Hematopoietic multipotent progenitor cell treated with erythropoietin and hydrocortisone succinate and interleukin-3 and kit ligand, for 8 days (in vitro differentiated cells): ENCODE results near the gene OLFML1.
A peak's percentile ranks its signal among the peaks of the same experiment; 100 is the strongest.

Experiments
- DNase-seq: peaks from one replicate; pipeline ENCODE4 v3.0.0-alpha.2; 2015

The OLFML1 gene

GRCh38 chr11:7484131-7484530 is 1.2 kb upstream of the OLFML1 start:
- DNase-seq = no peak

DNA sequence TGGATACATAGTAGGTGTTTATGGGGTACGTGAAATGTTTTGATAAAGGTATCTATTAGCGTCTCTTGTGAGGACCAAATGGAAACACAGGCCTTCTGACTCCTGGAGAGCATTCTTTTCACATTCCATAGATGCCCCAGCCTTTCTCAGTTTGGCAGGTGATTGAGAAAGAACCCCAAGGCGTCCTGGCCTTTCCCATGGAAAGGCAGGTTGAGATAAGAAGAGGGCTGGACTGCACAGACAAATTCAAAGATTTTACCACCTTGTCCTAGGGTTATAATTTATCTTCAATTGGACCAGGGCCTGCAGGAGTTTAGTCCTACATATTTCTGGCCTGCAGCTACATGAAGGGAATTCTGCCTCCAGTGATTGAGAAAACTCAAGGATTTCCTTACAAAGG is 661 bp upstream of the OLFML1 start:
- DNase-seq = no peak

GRCh38 chr11:7486098-7486780 is 933 bp downstream of the OLFML1 start:
- DNase-seq = no peak

DNA sequence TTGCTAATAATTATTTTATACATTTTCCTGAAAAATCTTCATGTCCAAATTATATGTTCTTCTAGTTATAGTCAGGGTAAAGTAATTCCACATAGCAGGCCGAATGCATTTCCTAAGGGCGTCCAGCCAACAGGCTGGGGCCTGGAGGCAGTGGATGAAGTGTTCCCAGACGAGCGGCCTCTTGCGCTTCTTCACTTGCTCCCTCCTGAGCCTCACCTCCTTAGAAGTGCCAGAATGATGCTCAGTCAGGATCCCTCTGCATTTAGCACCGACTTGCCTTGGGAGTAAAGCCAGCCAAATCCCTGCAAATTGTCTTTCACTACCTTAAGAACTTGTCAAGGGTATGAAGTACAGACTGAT is 1.5 kb downstream of the OLFML1 start:
- no peak for DNase-seq

GRCh38 chr11:7487360-7487759 is 2.1 kb downstream of the OLFML1 start:
- no peak for DNase-seq

DNA sequence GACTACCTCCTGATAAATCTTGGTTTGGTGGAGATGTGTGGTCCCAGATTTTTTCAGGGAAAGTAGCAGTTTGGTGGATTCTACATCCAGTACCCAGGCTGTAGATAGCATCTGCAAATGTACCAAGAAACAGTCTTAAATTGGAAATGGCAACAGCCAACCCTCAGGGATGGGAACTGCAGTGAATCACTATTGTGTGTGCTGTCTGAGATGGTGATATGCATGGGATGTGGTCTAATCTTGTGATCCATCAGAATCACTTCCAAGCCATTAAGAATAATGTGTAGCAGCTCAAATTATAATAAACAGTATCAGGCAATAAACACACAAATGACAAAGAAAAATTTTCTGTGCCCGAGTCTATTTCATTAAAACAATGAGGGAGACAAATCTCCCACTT is 3.4 kb downstream of the OLFML1 start:
- DNase-seq = no peak

GRCh38 chr11:7489376-7489775 is 4.1 kb downstream of the OLFML1 start:
- DNase-seq = no peak

DNA sequence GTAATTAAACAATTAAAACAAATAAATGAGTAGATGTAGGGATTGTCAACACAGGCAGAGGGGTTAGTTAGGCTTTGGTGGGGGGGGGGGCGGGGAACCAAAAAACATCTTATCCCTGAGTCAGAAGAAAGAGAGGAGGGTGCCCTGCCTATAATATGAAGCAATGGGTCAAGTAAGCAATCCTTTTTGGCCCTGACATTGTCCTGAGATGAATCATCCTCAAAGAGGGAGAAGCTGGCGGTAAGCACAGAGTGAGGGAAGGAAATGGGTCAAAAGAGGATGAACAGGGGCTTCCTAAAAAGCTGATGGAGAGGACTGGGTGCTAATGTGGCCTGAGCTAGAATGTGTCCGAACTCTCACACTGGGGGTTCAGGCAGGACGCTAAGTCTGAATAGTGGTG is 4.7 kb downstream of the OLFML1 start:
- no peak for DNase-seq

- DNase-seq = no peak
Observed at GRCh38 chr11:7490535-7490934, 5.2 kb downstream of the OLFML1 start.

- no peak for DNase-seq
Observed at GRCh38 chr11:7492253-7492652, 6.9 kb downstream of the OLFML1 start.

GRCh38 chr11:7493670-7494069 is 8.4 kb downstream of the OLFML1 start:
- DNase-seq = peak; percentile 9

- DNase-seq = peak; percentile 82
Observed at GRCh38 chr11:7494086-7494745, 8.9 kb downstream of the OLFML1 start.

GRCh38 chr11:7495882-7496551 is 10.7 kb downstream of the OLFML1 start:
- DNase-seq = peak; percentile 80

GRCh38 chr11:7498193-7498592 is 12.9 kb downstream of the OLFML1 start:
- no peak for DNase-seq

- no peak for DNase-seq
Observed at GRCh38 chr11:7499081-7499480, 13.8 kb downstream of the OLFML1 start.

- DNase-seq = no peak
Observed at GRCh38 chr11:7500251-7500650, 14.9 kb downstream of the OLFML1 start.

- no peak for DNase-seq
Observed at GRCh38 chr11:7501251-7501650, 15.9 kb downstream of the OLFML1 start.

DNA sequence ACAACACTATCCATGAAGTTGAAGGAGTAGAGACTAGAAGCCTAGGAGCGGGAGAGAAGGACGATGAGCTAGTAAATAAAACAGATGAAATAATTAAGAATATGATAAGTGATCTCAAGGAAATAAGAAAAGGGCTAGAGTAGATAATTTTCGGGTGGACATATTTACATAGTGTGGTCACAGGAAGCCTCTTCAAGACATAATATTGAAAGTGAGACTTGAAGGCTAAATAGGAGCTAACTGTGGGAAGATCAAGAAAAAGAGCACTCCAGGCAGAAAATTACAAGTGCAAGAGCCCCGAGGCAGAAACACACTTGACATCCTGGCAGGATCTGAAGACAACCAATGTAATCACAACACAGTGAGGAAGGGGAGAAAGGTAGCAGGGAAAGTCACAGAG is 16.6 kb downstream of the OLFML1 start:
- no peak for DNase-seq

DNA sequence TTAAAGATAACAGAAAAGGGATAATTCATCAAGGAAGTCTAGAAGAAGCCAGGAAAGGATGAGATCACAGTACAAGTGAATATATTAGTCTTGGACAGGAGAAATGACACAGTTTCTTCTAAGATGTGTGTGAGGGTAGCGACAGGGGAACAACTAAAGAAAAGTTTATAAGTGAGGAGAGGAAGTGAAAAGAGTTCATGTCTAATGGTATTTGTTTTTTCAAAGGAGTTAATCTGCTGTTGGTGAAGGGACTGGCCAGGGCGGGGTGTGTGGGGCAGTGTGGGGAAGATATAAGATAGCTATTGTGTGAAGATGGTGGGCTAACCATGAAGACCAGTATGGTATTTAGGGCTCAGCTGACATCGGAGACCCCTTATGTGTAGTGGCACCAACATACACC is 20.9 kb downstream of the OLFML1 start:
- DNase-seq = no peak

GRCh38 chr11:7508087-7508486 is 22.8 kb downstream of the OLFML1 start:
- no peak for DNase-seq

- DNase-seq = no peak
Observed at GRCh38 chr11:7509966-7510365, 24.7 kb downstream of the OLFML1 start.

GRCh38 chr11:7511401-7511800 is 26.1 kb downstream of the OLFML1 start:
- DNase-seq = peak; percentile 18

DNA sequence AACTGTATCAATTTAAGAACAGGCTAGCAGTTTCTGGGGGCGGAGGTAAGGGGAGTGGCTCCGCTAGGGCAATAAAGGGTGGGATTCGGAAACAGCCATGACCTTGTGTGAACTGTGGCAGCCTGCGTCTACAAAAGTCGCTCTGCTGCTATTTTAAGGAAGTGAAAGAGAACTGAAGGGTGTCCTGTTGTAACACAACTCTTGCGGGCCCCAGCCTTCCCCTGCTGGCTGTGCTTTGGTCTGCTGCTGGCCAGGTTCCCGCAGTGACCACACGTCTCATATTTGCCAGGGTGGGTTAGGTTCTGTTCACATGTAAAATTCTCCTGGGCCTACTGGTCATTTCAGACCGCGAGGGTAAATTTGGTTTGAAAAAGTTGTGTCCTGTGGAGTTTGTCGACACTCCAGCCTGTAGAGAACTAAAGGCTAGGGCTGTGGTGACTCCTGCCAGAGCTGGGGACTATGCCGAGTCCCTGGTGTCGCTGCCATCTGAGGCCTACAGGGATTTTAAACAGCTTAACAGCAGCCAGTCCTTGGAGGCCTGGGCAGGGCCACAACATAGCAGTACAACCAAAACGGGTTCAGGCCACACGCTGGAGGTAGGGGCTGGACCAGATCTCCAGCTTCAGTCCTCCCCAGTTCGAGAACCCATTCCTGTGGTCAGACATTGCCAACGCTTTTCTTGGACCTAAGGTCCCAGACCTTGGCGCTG is 27.4 kb downstream of the OLFML1 start:
- DNase-seq = peak; percentile 25
